GM18907 (cell line): ENCODE results near the gene TGFBR1.
A peak's percentile ranks its signal among the peaks of the same experiment; 100 is the strongest.

Source experiments
- ATAC-seq: cut with Tn5 transposase; IDR thresholded peaks from one replicate; pipeline ENCODE4 v1.9.1; 2021; ENCODE audit warnings: mild to moderate bottlenecking, moderate library complexity; ENCODE audit not compliant: unreplicated experiment

The TGFBR1 gene

GRCh38 chr9:99105152-99106043 lies 485 bp downstream of the TGFBR1 start:
- peak; percentile 75 for ATAC-seq

DNA sequence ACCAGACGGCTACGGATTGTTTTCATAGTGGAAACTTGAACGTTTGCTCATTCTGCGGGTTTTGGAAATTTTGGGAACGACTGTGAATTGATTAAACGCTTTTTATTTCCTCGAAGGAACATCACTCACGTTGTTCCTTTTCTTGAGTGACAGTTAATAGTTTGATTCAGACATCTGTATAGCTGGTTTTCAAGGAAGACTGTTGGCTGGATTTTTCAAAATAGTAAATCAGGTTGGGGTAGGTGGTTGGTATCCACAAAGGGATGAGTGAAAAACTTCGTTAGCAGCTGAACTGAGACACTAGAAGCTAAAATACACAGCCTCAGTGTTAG lies 1.1 kb downstream of the TGFBR1 start:
- no peak for ATAC-seq

DNA sequence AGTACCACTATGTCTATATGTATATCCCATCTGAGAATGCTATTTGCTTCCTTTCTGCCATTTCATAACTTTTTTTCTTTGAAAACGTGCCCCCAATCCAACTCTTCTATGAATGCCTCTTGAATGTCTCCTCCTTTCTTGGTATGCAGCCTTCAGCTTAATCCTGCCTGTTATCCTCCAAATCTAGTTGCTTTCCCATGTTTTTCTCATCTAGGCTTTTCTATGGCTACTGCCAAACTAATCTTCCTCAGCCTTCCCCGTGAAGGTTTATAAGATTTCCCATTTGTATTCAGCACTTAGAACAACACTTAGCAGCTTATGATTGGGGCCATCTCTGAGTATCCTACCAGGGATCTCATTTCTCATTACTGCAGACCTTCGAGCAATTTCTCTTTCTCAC lies 2.5 kb downstream of the TGFBR1 start:
- no peak for ATAC-seq

DNA sequence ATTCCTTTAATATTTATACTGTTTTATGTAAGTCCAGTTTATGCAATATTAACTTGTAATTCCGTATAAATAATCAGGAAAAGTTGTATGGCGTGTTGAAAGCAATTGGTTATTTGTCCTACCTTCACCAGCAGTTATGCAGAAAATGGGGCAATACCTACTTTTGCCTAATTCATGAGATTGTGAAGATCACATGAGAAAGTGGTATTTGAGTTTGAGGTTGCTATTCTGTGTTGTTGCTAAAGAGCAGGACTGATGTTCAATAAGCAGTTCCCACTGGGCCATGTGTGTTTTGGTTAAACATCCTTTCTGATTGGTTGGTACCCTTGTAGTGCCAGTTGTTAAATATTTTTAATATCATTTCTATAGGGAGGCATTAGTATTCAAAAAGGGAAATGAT lies 3.2 kb downstream of the TGFBR1 start:
- no peak for ATAC-seq

GRCh38 chr9:99109522-99109921 lies 4.6 kb downstream of the TGFBR1 start:
- ATAC-seq, result no peak

DNA sequence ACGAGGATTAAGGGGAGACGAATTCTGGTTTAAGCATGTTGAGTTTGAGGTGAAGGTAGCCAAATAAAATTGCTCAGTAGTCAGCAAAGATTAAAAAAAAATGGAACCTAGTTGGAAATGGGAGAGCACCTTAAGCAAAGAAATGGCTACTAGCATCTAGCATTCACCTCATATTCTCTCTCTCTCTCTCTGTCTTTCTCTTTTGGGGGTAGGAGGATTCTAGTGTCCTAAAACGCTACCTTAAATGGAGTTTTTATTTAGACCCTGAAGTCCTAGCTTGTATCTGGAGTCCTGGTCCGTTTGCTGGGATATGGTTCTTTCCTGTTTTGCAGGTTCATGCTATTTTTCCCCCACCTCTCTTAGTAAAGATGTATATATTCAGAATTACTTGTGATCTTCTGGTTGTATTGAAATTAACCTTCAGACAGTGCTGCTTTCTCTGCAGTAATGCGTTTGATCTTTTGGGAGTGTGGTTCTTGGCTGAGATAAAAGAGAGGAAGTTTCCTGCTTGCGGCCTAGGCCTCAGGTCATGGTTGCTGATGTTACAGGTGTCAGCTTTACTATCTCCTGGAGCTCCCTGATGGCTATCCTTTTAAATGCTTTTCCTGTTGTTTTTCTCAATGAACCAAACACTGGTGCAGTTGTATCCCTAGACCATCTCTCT lies 8.0 kb downstream of the TGFBR1 start:
- no peak for ATAC-seq

- ATAC-seq, result no peak
Observed at GRCh38 chr9:99113414-99114048, 8.6 kb downstream of the TGFBR1 start.

DNA sequence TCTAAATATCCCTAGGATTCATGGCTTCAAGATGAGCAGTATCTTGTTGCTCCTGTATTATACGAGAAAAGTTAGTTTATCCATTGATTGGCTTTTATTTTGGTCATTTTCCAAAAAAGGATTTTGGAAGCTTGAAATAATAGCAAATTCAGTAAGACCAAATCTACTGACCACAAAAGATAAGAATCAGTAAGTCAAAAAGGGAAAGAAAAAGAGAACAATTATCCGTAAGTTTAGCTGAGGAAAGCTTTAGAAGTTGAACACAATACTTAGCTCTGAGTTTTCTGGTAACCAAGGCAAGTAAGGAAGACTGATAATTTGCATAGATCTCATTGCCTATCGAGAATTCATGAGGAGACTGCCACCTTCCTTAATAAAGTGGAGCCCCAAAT lies 9.1 kb downstream of the TGFBR1 start:
- no peak for ATAC-seq

DNA sequence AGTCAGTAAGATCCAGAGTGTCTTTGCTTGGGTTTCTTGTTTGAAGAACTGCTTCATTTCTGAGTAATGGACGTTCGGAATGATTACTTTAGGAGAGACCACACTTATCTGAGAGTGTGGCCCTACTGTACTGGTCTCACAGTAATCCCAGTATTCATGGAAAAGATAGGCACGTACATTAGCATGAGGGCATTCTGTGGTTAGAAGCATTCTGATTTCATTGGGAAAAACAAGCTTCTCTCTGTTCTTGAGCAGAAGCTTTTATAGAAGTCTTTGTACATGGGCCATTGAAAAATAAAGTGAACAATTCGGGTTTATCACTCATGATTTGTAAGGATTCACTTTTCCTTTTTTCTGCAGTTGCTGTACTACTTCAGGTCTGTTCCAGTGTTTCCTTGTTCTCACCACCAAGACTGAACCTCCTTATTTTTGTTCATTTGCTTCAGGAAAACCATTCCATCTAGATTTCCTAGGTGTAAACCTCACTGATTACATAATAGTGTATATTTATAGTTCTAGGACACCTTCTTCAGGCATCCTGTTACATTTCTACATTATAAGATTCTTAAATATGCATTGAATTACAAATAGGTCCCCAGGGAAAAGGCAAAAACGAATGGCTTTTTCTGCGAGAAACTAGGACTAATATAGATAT lies 10.1 kb downstream of the TGFBR1 start:
- ATAC-seq, result no peak

DNA sequence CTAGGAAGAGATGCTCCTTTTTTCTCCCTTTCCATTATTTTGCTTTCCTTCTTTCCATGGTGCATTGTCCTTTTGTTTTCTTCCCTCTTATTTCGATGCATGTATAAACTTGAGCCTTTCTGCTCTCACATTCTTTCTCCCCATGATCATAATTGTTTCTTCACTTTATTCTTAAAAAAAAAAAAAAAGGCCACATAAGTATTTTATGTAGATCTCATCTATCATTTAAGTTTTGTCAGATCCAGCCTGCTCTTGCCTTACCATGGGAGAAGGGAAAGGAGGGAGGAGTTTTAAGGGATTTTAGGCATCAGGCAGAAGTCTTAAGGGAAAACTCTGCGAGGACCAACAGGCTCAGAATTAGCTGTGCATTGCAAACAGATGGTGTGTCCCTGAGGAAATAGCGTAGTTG lies 11.1 kb downstream of the TGFBR1 start:
- no peak for ATAC-seq

DNA sequence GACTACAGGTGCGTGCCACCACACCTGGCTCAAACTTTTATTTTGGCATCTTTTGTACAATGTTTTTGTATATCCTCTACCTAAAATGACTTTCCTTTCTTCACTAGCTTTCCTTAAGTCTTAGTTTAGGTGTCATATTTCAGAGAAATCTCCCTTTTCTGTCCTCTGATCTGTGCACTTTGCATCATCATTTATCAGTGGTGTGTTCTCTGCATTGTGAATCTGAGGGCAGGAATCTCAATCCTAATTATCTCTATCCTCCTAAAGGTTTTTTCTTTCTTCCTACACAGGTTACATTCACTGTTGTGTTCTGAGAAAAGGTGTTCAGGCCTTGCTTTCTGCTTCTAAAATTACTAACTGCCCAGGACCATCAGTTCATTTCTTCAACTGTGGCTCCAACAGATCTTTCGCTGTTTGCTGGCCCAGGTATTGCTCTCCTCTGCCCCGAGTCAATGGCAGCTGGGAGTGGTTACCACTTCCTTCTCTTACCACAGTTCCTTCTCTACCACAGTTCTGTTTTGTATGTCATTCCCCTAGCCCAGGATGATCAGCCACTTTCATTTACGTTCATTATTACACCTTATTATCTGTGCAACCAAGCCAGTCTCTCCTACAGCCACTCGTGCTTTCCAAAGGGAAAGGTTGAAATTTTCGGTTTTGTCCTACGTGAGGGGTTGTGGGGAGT lies 14.0 kb downstream of the TGFBR1 start:
- peak; percentile 98 for ATAC-seq

DNA sequence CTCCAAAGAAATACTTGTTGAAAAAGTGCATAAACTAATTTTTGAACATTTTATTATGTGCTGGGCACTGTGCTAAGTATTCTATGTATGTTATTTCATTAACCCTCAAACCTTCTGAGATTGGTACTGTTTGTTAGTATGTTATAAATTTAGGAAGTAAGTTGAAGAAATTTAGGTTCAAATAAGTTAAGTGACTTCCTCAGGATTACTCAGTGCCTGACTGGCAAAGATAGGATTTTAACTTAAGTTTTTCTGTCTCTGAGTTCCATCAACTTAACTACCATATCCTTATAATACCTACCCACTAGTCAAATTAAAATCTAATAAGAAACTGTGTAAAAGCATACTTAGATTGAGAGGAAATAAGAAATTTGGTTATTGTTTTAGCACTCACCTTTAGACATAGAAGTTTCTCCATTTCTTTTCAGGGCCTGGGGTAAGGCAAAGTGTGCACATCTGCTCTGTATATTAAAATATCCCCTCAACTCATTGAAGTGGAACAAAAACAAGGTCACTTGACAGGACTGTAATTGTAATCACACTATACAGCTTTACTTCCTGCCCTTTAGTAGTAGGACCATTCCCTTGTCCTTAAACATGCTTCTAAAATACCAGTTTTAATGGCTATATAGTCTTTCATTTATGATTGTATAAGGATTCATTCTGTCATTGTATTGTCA lies 15.2 kb downstream of the TGFBR1 start:
- no peak for ATAC-seq

DNA sequence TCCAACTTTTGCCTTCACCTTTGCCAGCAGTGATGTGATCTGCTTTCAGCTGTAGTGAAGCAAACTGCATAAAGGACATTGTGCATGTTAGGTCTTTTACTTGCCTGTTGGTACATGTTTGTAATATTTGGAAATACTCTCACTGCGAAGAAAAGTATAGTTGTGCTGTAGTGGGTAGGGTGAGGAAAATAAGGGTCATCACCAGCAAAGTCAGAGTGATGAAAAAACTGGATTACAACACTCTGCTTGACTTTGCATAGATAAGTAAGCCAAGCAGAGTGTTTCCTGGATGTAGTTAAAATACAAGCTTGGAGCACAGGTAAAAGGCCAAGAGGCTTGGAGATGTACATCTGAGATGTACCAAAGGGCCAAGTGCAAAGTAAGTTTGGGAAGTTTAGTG lies 16.7 kb downstream of the TGFBR1 start:
- no peak for ATAC-seq

- ATAC-seq, result no peak
Observed at GRCh38 chr9:99124534-99125255, 19.8 kb downstream of the TGFBR1 start.

DNA sequence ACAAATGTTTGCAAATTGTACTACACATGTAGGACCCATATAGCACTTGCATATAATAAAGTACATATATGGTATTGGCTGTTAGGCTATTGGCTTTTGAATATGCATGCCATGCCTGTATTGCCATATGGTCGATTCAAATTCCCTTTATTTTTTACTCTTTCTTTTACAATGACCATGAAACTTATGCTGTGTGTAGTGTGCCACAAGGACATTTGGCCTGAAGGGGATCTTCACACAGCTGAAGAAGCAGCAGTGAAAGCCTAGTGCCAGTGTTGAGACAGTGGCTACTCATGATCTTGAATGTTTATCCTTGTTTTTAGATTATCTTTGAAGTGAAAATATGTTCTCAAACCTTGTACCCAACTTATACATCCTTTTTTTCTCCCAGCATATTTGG lies 20.5 kb downstream of the TGFBR1 start:
- ATAC-seq, result no peak

DNA sequence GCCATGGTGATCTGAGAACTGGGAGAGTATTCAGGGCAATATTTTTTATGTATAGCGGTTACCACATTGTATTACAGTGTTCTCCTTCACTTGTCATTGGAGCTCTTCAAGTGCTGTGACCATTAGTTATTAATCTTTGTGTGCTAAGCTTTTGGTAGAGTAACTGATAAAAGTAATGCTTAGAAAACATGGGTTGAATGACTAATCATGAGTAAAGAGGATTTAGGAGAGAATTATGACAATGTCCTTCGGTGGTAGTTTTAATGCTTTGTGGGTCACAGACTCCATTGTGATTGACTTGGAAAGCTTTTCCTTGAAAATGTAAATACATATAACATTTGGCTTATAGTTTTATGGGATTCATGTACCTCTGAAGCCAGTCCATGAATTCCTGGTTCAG lies 21.4 kb downstream of the TGFBR1 start:
- ATAC-seq, result no peak

DNA sequence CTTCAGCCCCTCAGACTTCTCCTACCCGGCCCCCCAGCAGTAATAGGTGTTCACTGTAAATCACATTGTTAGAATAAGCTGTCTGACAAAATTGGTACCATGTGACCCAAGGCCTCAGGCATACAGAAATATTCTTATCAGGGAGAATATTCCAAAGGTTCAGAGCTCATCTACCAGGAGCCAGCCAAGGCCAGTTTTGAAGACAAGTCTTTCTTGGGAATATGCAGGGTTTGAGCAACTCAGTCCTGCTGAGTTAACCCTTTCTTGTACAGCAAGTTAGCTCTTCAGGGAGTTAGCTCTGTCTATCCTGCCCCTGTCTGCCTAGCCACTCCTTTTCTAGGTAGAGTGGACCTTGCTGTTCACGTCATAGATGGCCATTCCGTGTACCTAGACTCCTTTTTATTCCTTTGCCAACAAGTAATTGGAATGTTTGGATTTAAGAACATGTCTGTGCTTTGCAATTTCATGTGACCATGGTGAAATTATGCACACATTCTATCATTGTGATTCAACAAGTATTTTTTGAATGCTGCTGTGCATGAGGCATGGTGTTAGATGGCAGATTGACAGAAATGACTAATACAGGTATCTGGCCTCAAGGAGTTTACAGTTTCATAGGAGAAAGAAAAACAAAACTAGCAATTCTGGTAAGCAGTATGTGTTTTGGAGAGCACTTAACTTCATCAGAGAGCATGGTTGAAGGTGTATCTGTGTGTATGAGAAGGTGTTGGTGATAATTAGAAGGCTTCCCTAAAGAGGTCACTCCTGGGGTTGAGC lies 22.6 kb downstream of the TGFBR1 start:
- ATAC-seq, result no peak

- no peak for ATAC-seq
Observed at GRCh38 chr9:99128133-99128406, 23.2 kb downstream of the TGFBR1 start.

DNA sequence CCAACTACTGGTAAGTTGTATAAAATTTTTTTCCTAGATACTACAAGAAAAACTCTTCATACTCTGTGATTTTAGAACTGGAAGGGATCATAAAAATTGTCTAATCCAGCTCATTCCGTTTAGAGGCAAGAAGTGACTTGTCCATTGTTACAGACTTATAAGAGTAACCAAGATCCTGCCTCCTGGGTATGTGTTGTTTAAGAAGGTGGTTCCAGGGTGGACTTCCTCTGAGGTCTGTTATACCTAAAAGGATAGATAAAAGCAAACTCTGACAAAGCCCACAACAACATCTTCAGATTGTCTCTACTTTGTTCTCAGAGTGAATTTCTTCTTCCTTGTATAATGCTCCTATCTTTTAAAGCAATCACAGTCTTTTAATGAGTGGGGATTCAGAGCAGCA lies 24.2 kb downstream of the TGFBR1 start:
- no peak for ATAC-seq
